ENCODE results near the gene HOMER1. TPM values are rescaled to one million over a fixed set of nuclear protein-coding genes. Genes with fewer than 3 reads are reported as not detected.

The HOMER1 gene
- total and polyA plus RNA-seq, 2 of the 13 experiments (the other 11 are each of a cell fraction or from before 2014, with no cell fraction given), result 5.3 to 24.8 TPM

DNA sequence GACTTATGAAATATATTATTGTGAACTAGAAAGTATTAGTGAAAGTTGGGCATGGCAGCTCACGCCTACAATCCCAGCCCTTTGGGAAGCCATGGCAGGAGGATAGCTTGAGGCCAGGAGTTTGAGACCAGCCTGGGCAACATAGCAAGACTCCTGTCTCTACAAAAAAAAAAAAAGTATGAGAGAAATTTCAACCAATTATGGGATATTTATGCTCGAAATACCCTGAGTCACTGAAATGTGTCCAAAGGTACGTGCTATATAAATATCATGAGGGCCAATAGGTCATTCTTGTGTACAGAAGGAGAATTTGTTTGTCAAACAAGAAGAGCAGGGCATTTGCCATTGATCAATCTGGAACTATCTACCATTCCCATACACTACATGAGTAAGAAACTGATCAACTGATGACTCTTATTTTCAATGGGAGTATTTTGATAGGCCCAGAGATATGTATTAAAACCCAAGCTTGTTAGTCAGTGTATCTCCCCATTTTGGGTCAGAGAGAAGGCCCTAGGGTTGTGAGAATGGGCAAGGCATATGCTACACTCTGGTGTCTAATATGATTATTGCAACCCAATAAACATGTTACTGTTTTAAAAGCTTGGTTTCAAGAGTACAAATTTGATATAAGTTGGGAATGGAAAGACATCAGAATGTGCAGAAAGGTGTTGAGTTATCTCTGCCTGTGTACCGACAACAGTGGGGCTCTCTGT lies 21.7 kb upstream of the HOMER1 start (continued):
- TF ChIP-seq ZNF576 (CRISPR knock-in tag; IDR thresholded peaks at IDR 0.05) (no peak), MAFG (CRISPR knock-in tag; IDR thresholded peaks at IDR 0.05) (0 out of 2 replicates have a peak, but pooled peaks have one; percentile 7), DMAP1 (CRISPR knock-in tag; IDR thresholded peaks at IDR 0.05) (no peak), ZNF20 (CRISPR knock-in tag; IDR thresholded peaks at IDR 0.05) (no peak), SALL1 (CRISPR knock-in tag; IDR thresholded peaks at IDR 0.05) (peak; percentile 73), POLR2AphosphoS2 (IDR thresholded peaks at IDR 0.05; ENCODE audit: low read depth, low read length) (no peak), XBP1 (CRISPR knock-in tag; IDR thresholded peaks at IDR 0.05) (no peak), RBM39 (IDR thresholded peaks at IDR 0.05; ENCODE audit: low read depth, low read length, poor library complexity, severe bottlenecking) (no peak), ZNF678 (CRISPR knock-in tag; IDR thresholded peaks at IDR 0.05) (no peak), ZBTB1 (CRISPR knock-in tag; IDR thresholded peaks at IDR 0.05; ENCODE audit: borderline replicate concordance) (no peak), BHLHE40 (IDR thresholded peaks at IDR 0.05; ENCODE audit: low read length) (no peak), ZNF747 (CRISPR knock-in tag; IDR thresholded peaks at IDR 0.05; ENCODE audit: borderline replicate concordance) (no peak), RBFOX2 (IDR thresholded peaks at IDR 0.05; ENCODE audit: low read depth, low read length) (no peak), ZNF724P (CRISPR knock-in tag; IDR thresholded peaks at IDR 0.05; ENCODE audit: borderline replicate concordance) (no peak), HOXD1 (CRISPR knock-in tag; IDR thresholded peaks at IDR 0.05) (0 out of 2 replicates have a peak, but pooled peaks have one; percentile 31), SATB2 (CRISPR knock-in tag; IDR thresholded peaks at IDR 0.05) (no peak), NR3C1 (CRISPR knock-in tag; IDR thresholded peaks at IDR 0.05) (no peak), ZNF567 (CRISPR knock-in tag; IDR thresholded peaks at IDR 0.05; ENCODE audit: borderline replicate concordance) (no peak), ZNF768 (CRISPR knock-in tag; IDR thresholded peaks at IDR 0.05) (no peak), RFX5 (IDR thresholded peaks at IDR 0.05; ENCODE audit: low read depth, low read length) (no peak), MED8 (CRISPR knock-in tag; IDR thresholded peaks at IDR 0.05; ENCODE audit: insufficient replicate concordance) (no peak), ZNF468 (CRISPR knock-in tag; IDR thresholded peaks at IDR 0.05) (no peak)
- TF ChIP-seq, protein P1, sequence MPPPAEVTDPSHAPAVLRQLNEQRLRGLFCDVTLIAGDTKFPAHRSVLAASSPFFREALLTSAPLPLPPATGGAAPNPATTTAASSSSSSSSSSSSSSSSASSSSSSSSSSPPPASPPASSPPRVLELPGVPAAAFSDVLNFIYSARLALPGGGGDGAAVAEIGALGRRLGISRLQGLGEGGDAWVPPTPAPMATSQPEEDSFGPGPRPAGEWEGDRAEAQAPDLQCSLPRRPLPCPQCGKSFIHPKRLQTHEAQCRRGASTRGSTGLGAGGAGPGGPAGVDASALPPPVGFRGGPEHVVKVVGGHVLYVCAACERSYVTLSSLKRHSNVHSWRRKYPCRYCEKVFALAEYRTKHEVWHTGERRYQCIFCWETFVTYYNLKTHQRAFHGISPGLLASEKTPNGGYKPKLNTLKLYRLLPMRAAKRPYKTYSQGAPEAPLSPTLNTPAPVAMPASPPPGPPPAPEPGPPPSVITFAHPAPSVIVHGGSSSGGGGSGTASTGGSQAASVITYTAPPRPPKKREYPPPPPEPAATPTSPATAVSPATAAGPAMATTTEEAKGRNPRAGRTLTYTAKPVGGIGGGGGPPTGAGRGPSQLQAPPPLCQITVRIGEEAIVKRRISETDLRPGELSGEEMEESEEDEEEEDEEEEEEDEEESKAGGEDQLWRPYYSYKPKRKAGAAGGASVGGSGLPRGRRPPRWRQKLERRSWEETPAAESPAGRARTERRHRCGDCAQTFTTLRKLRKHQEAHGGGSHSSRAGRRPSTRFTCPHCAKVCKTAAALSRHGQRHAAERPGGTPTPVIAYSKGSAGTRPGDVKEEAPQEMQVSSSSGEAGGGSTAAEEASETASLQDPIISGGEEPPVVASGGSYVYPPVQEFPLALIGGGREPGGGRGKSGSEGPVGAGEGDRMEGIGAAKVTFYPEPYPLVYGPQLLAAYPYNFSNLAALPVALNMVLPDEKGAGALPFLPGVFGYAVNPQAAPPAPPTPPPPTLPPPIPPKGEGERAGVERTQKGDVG (CRISPR knock-in tag; IDR thresholded peaks at IDR 0.05; ENCODE audit: borderline replicate concordance), result no peak
- TF ChIP-seq, protein P2, sequence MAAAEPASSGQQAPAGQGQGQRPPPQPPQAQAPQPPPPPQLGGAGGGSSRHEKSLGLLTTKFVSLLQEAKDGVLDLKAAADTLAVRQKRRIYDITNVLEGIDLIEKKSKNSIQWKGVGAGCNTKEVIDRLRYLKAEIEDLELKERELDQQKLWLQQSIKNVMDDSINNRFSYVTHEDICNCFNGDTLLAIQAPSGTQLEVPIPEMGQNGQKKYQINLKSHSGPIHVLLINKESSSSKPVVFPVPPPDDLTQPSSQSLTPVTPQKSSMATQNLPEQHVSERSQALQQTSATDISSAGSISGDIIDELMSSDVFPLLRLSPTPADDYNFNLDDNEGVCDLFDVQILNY (CRISPR knock-in tag; conservative IDR thresholded peaks at IDR 0.05), result no peak
- TF ChIP-seq, protein P3, sequence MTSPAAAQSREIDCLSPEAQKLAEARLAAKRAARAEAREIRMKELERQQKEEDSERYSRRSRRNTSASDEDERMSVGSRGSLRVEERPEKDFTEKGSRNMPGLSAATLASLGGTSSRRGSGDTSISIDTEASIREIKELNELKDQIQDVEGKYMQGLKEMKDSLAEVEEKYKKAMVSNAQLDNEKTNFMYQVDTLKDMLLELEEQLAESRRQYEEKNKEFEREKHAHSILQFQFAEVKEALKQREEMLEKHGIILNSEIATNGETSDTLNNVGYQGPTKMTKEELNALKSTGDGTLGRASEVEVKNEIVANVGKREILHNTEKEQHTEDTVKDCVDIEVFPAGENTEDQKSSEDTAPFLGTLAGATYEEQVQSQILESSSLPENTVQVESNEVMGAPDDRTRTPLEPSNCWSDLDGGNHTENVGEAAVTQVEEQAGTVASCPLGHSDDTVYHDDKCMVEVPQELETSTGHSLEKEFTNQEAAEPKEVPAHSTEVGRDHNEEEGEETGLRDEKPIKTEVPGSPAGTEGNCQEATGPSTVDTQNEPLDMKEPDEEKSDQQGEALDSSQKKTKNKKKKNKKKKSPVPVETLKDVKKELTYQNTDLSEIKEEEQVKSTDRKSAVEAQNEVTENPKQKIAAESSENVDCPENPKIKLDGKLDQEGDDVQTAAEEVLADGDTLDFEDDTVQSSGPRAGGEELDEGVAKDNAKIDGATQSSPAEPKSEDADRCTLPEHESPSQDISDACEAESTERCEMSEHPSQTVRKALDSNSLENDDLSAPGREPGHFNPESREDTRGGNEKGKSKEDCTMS (CRISPR knock-in tag; conservative IDR thresholded peaks at IDR 0.05), result no peak
